IMR-90 (cell line): ENCODE measurements around the gene COL6A3. TPM values are rescaled to one million over a fixed set of nuclear protein-coding genes. Genes with fewer than 3 reads are reported as not detected.

ENCODE experiments used
- ATAC-seq: fragments of 200-7000 bp; cut with Tn5 transposase; 2 replicates; pipeline ENCODE4 v1.9.1; 2020; ENCODE audit warnings: low read depth, mild to moderate bottlenecking, moderate library complexity
- BruUV-seq: library from RNA; stranded (reverse); fragments of 400-500 nt; replicated peaks from 2 replicates; lab custom pipeline; 2021; lab: Mats Ljungman, UMichigan
- CTCF ChIA-PET: fragments of 300-600 bp; formaldehyde crosslinking; extraction: SDS; loops from one replicate; lab custom pipeline; 2021; ENCODE audit warnings: antibody characterized with exemption; lab: Yijun Ruan, JAX
- POLR2A ChIA-PET: fragments of 300-600 bp; sonication (Branson Sonifier 250); formaldehyde crosslinking; loops from one replicate; lab custom pipeline; 2022; ENCODE audit warnings: antibody characterized with exemption; ENCODE audit not compliant: unreplicated experiment; lab: Charles Lee
- DNase-seq: peaks from one replicate; pipeline ENCODE4 v3.0.0; 2013
- H2AFZ ChIP-seq: replicated peaks from 2 replicates; pipeline ENCODE3; 2013; ENCODE audit warnings: low read length, mild to moderate bottlenecking; ENCODE audit not compliant: poor library complexity
- H2AK5ac ChIP-seq: 2 replicates; pipeline ENCODE4 v1.6.1; 2013; ENCODE audit warnings: low read depth, low read length, inconsistent platforms
- H2AK9ac ChIP-seq: replicated peaks from 2 replicates; pipeline ENCODE3; 2013; ENCODE audit warnings: mild to moderate bottlenecking, low read depth, low read length, moderate library complexity; ENCODE audit not compliant: poor library complexity
- H2BK120ac ChIP-seq: 2 replicates; pipeline ENCODE4 v1.6.1; 2013; ENCODE audit warnings: low read depth, low read length, inconsistent platforms
- H2BK15ac ChIP-seq: 3 replicates; pipeline ENCODE4 v1.6.1; 2013; ENCODE audit warnings: low read depth, low read length, inconsistent platforms
- H2BK20ac ChIP-seq: 2 replicates; pipeline ENCODE4 v1.6.1; 2013; ENCODE audit warnings: low read depth, mild to moderate bottlenecking, inconsistent platforms, low read length, moderate library complexity
- H2BK5ac ChIP-seq: 2 replicates; pipeline ENCODE4 v1.6.1; 2013; ENCODE audit warnings: mild to moderate bottlenecking, low read depth, low read length, inconsistent platforms; ENCODE audit not compliant: poor library complexity, severe bottlenecking
- H3K14ac ChIP-seq: replicated peaks from 2 replicates; pipeline ENCODE4 v1.6.1; 2013; ENCODE audit warnings: low read depth, low read length, inconsistent platforms
- H3K18ac ChIP-seq: 2 replicates; pipeline ENCODE4 v1.6.1; 2013; ENCODE audit warnings: low read depth, low read length, control low read depth
- H3K23ac ChIP-seq: 2 replicates; pipeline ENCODE4 v1.6.1; 2013; ENCODE audit warnings: low read depth, low read length, inconsistent platforms
- H3K27ac ChIP-seq: 2 replicates; pipeline ENCODE4 v1.5.1; 2013; ENCODE audit warnings: mild to moderate bottlenecking, control low read depth, low read length; ENCODE audit not compliant: insufficient read depth
- H3K27me3 ChIP-seq: 2 replicates; pipeline ENCODE4 v1.6.1; 2013; ENCODE audit warnings: low read length; ENCODE audit not compliant: control insufficient read depth, insufficient read depth
- H3K36me3 ChIP-seq: 2 replicates; pipeline ENCODE4 v1.6.1; 2013; ENCODE audit warnings: low read length, mixed read lengths; ENCODE audit not compliant: control insufficient read depth, insufficient read depth
- H3K4ac ChIP-seq: 2 replicates; pipeline ENCODE4 v1.6.1; 2013; ENCODE audit warnings: low read depth, low read length, inconsistent platforms
- H3K4me1 ChIP-seq: 2 replicates; pipeline ENCODE4 v1.6.1; 2013; ENCODE audit warnings: low read length, mixed read lengths; ENCODE audit not compliant: control insufficient read depth, insufficient read depth
- H3K4me2 ChIP-seq: 2 replicates; pipeline ENCODE4 v1.6.1; 2013; ENCODE audit warnings: low read depth, mild to moderate bottlenecking, control low read depth, low read length, moderate library complexity
- H3K4me3 ChIP-seq: 2 replicates; pipeline ENCODE4 v1.5.1; 2013; ENCODE audit warnings: low read depth, mild to moderate bottlenecking, control low read depth, low read length, moderate library complexity; ENCODE audit not compliant: insufficient read depth
- H3K56ac ChIP-seq: 2 replicates; pipeline ENCODE4 v1.6.1; 2013; ENCODE audit warnings: low read length, inconsistent platforms; ENCODE audit not compliant: insufficient read depth; ENCODE audit errors: extremely low read depth
- H3K79me1 ChIP-seq, 2 experiments: 2 replicates each; pipeline ENCODE4 v1.6.1; 2013; ENCODE audit warnings: low read length in 2 of 2, inconsistent platforms in 1 of 2, low read depth in 1 of 2
- H3K9ac ChIP-seq: 2 replicates; pipeline ENCODE4 v1.6.1; 2013; ENCODE audit warnings: low read depth, low read length, control low read depth
- H3K9me1 ChIP-seq: 2 replicates; pipeline ENCODE4 v1.6.1; 2013; ENCODE audit warnings: low read length, inconsistent platforms; ENCODE audit not compliant: insufficient read depth
- H3K9me3 ChIP-seq: 2 replicates; pipeline ENCODE4 v1.6.1; 2013; ENCODE audit warnings: low read length; ENCODE audit not compliant: control insufficient read depth, insufficient read depth
- H4K20me1 ChIP-seq: 2 replicates; pipeline ENCODE4 v1.6.1; 2013; ENCODE audit warnings: low read length, inconsistent platforms; ENCODE audit not compliant: insufficient read depth
- H4K5ac ChIP-seq: 2 replicates; pipeline ENCODE4 v1.6.1; 2013; ENCODE audit warnings: mild to moderate bottlenecking, low read depth, low read length, control low read depth
- H4K8ac ChIP-seq, 2 experiments: 2 replicates each; pipeline ENCODE4 v1.6.1; 2013; ENCODE audit warnings: low read depth in 2 of 2, low read length in 2 of 2, control low read depth in 1 of 2, inconsistent platforms in 1 of 2
- H4K91ac ChIP-seq: 2 replicates; pipeline ENCODE4 v1.6.1; 2013; ENCODE audit warnings: low read depth, low read length, inconsistent platforms; ENCODE audit not compliant: insufficient read depth
- BHLHE40 ChIP-seq: fragments of 150-350 bp; IDR thresholded peaks from 2 replicates; pipeline ENCODE4 v1.6.1; 2016; ENCODE audit warnings: mild to moderate bottlenecking, low read depth, low read length
- CEBPB ChIP-seq: IDR thresholded peaks from 2 replicates; pipeline ENCODE4 v1.6.1; 2012; ENCODE audit warnings: low read depth, low read length, improper control_type of control experiment
- CTCF ChIP-seq: conservative IDR thresholded peaks from 2 replicates; pipeline ENCODE4 v1.5.1; 2012; ENCODE audit warnings: mild to moderate bottlenecking, low read depth, low read length, improper control_type of control experiment
- ELK1 ChIP-seq: fragments of 150-350 bp; IDR thresholded peaks from 2 replicates; pipeline ENCODE4 v1.6.1; 2016; ENCODE audit warnings: low read depth, mild to moderate bottlenecking, low read length, moderate library complexity, borderline replicate concordance
- FOS ChIP-seq: fragments of 150-350 bp; IDR thresholded peaks from 2 replicates; pipeline ENCODE4 v1.6.1; 2016; ENCODE audit warnings: low read depth, low read length
- MAFK ChIP-seq: IDR thresholded peaks from 2 replicates; pipeline ENCODE4 v1.6.1; 2012; ENCODE audit warnings: low read depth, low read length, improper control_type of control experiment
- MAZ ChIP-seq: IDR thresholded peaks from 2 replicates; pipeline ENCODE4 v1.6.1; 2012; ENCODE audit warnings: low read depth, mild to moderate bottlenecking, low read length, improper control_type of control experiment, moderate library complexity, borderline replicate concordance
- MXI1 ChIP-seq: IDR thresholded peaks from 2 replicates; pipeline ENCODE4 v1.6.1; 2012; ENCODE audit warnings: low read depth, mild to moderate bottlenecking, low read length, moderate library complexity, borderline replicate concordance
- NFE2L2 ChIP-seq: fragments of 150-350 bp; IDR thresholded peaks from 2 replicates; pipeline ENCODE4 v1.6.1; 2016; ENCODE audit warnings: low read depth, mild to moderate bottlenecking, low read length
- POLR2A ChIP-seq: IDR thresholded peaks from 2 replicates; pipeline ENCODE4 v1.6.1; 2012; ENCODE audit warnings: mild to moderate bottlenecking, low read depth, low read length
- RAD21 ChIP-seq: IDR thresholded peaks from 2 replicates; pipeline ENCODE4 v1.6.1; 2012; ENCODE audit warnings: low read length, improper control_type of control experiment
- RCOR1 ChIP-seq: IDR thresholded peaks from 2 replicates; pipeline ENCODE4 v1.6.1; 2012; ENCODE audit warnings: mild to moderate bottlenecking, low read length, improper control_type of control experiment; ENCODE audit not compliant: insufficient replicate concordance
- RFX5 ChIP-seq: IDR thresholded peaks from 2 replicates; pipeline ENCODE4 v1.8.0; 2012; ENCODE audit warnings: low read depth, mild to moderate bottlenecking, low read length, moderate library complexity
- WGBS, 2 experiments: methylation state at CpG; one replicate each; pipeline versions ENCODE4 v1.1.5 to v1.1.7; 2013; ENCODE audit warnings: missing lambda C conversion rate in 2 of 2; ENCODE audit not compliant: insufficient read length in 1 of 2; ENCODE audit errors: extremely low coverage in 2 of 2; 5-methylcytosine and 5-hydroxymethylcytosine counted together
- dilution Hi-C: fragments of 300-500 bp; cut with HindIII; formaldehyde crosslinking; loops from one replicate; pipeline ENCODE4 v1.14.3; 2018; ENCODE audit warnings: low sequenced_read_pairs; ENCODE audit not compliant: unreplicated experiment
- in situ Hi-C: fragments of 300-500 bp; cut with MboI; formaldehyde crosslinking; loops from 3 replicates; pipeline ENCODE4 v1.14.3; 2019; ENCODE audit warnings: low sequenced_read_pairs, inconsistent platforms, mixed read lengths
- intact Hi-C: fragments of 100-400 bp; cut with micrococcal nuclease; formaldehyde crosslinking; loops from 2 replicates; pipeline ENCODE4 v1.10.0; 2022
- polyA plus RNA-seq, 3 experiments: library from polyadenylated mRNA; depleted of rRNA; stranded (reverse); fragments of >200 nt; gene quantifications; 2 replicates each; pipeline ENCODE4 v1.2.3, GENCODE V29; 2012; ENCODE audit warnings: low replicate concordance in 1 of 3
- total RNA-seq: library from RNA; depleted of rRNA; stranded (reverse); fragments of >200 nt; gene quantifications from 2 replicates; pipeline ENCODE4 v1.2.3, GENCODE V29; 2012
- TF ChIP-seq, protein P1 (sequence below): fragments of 150-350 bp; IDR thresholded peaks from 2 replicates; pipeline ENCODE4 v1.6.1; 2017; ENCODE audit warnings: mild to moderate bottlenecking, antibody characterized with exemption, low read length, low read depth

The COL6A3 gene
- total and polyA plus RNA-seq, 2 of the 4 experiments (the other 2 are of a cell fraction), result 964 to 1,855 TPM

DNA sequence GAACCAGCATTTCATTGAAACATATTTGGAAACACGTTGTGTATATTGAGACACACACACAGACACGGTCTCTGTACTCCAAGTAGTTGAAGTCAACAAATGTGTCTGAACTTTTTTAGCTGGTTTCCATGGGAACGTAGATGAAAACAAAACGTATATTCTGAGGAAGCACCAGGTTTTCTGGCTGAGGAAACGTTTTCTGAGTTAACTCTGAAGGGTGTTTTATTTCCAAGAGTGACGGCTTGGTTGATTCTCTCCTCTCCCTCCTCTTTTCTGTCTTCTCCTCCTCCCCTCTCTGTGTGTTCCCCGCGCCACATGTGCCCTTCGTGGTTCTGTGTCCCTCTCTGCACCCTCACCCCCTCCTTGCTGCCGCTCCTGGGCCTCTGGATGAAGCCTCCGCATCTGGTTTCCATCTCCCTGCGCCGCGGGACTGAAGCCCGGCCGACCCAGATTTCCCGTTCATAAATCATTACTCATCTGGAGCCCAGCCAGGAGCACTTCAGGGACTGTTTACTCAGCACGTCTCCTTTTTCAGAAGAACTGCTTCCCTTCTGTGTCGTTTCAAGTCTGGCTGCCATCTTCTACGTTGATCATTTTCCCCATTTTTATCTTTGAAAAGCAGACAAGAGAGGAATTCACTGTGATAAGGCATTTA lies 122.7 kb downstream of the COL6A3 start:
- Histone ChIP-seq H3K23ac (peak overlapping the region; percentile 89), H2BK15ac (peak overlapping the region; percentile 97; the same call in 2 of the 3 replicates), H3K18ac (peak overlapping the region; percentile 93), H3K4me1 (peaks cover 15% of the 10 kb centered on the region), H3K4ac (peak overlapping the region; percentile 96), H3K27me3 (no peaks in the 10 kb centered on the region), H2BK5ac (peak overlapping the region; percentile 88), H2AK9ac (peak overlapping the region; percentile 10), H2BK20ac (peak overlapping the region; percentile 95), H2AK5ac (peak overlapping the region; percentile 78), H2BK120ac (peak overlapping the region; percentile 95), H3K9ac (peak overlapping the region; percentile 58), H4K20me1 (no peaks in the 10 kb centered on the region), H3K4me2 (peak overlapping the region; percentile 68), H3K9me1 (peaks cover 16% of the 10 kb centered on the region), H3K36me3 (no peaks in the 10 kb centered on the region), H4K8ac (peak overlapping the region; percentile 95 to 97), H3K79me1 (peaks cover 0 to 16% of the 10 kb centered on the region in 2 experiments; a peak in 2 of 4 replicates), H2AFZ (peak overlapping the region; percentile 80), H4K5ac (peak overlapping the region; percentile 92), H4K91ac (peak overlapping the region; percentile 98), H3K27ac (peak overlapping the region; percentile 96), H3K9me3 (peaks cover 4% of the 10 kb centered on the region; the same call in 1 of the 2 replicates), H3K4me3 (no peak overlapping the region), H3K56ac (peak overlapping the region; percentile 86), H3K14ac (peak overlapping the region; percentile 90)
- POLR2A ChIA-PET, result interaction anchor here (1.7 to 2.2 kb wide), 3 partner anchors 10 to 24 kb away, joined by 6 to 10 read pairs (median 8); no protein-coding TSS in a partner anchor
- intact Hi-C loops, result loop anchor here (1.0 to 5.0 kb wide), 3 partner anchors 8 to 64 kb away; no protein-coding TSS in a partner anchor
- ATAC-seq (peak; percentile 86), DNase-seq (peak; percentile 98)
- BruUV-seq, result no TSS peak
- in situ Hi-C loops, result no loop called here
- 0% methylated on average over 12 of the region's 20 CpGs; no CpG with 5 or more reads in 1 of the 2 experiments for WGBS, 2 experiments
- CTCF ChIA-PET, result interaction anchor here (0.5 to 1.6 kb wide), 2 partner anchors 10 to 194 kb away, joined by 3 to 4 read pairs; no protein-coding TSS in a partner anchor
- dilution Hi-C loops, result no loop called here
- TF ChIP-seq, protein P1, sequence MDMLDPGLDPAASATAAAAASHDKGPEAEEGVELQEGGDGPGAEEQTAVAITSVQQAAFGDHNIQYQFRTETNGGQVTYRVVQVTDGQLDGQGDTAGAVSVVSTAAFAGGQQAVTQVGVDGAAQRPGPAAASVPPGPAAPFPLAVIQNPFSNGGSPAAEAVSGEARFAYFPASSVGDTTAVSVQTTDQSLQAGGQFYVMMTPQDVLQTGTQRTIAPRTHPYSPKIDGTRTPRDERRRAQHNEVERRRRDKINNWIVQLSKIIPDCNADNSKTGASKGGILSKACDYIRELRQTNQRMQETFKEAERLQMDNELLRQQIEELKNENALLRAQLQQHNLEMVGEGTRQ, result 0 out of 2 replicates have a peak, but pooled peaks have one; percentile 14
- peak; percentile 40; the same call in 1 of the 2 replicates for TF ChIP-seq BHLHE40
- TF ChIP-seq ELK1, result no peak
- TF ChIP-seq MXI1, result no peak
- TF ChIP-seq CEBPB, result peak; percentile 89
- TF ChIP-seq POLR2A, result peak; percentile 61
- TF ChIP-seq FOS, result peak; percentile 36
- no peak for TF ChIP-seq NFE2L2
- peak; percentile 32 for TF ChIP-seq RAD21
- TF ChIP-seq MAFK, result peak; percentile 49; the same call in 1 of the 2 replicates
- TF ChIP-seq RCOR1, result peak; percentile 47
- TF ChIP-seq RFX5, result no peak
- no peak for TF ChIP-seq CTCF
- TF ChIP-seq MAZ, result peak; percentile 80; the same call in 1 of the 2 replicates
